Left hindlimb (tissue), 1 donor: ENCODE data around the gene LCE3D.
A peak's percentile ranks its signal among the peaks of the same experiment; 100 is the strongest.
"Not testable (repeated sequence)": the region's sequence is repeated elsewhere in the genome, so short reads cannot be mapped to it uniquely, and the experiment has no call there.

Experiments
- DNase-seq: peaks from one replicate; pipeline ENCODE4 v3.0.0-alpha.2; 2018

LCE3D gene, protein sequence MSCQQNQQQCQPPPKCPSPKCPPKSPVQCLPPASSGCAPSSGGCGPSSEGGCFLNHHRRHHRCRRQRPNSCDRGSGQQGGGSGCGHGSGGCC

DNA sequence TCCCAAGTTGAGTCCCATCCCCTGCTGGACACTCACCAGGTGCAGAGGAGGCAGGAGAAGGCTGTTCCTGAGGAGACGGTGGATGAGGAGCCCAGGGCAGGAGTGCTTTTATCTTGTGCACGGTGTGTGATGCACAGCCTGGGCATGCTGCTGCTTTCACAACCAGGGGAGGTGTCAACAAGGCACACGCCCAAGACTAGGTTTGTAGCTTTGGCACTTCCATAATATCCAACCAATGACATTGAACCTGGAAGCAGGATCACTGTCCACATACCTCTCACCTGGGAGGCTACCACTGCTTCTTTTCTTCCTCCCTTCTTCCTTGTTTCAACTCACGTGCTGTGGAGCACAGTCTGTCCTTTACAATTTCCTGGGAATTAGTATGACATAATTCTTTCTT is at the start of gene LCE3D:
LCE3D (minus strand) TSS at position 84 of the 400 bp plus-strand sequence. CDS start 580 bp downstream, outside the sequence.
- no peak for DNase-seq

- no peak for DNase-seq
Measured at GRCh38 chr1:152626744-152627143, 46.4 kb upstream of the LCE3D start.

DNA sequence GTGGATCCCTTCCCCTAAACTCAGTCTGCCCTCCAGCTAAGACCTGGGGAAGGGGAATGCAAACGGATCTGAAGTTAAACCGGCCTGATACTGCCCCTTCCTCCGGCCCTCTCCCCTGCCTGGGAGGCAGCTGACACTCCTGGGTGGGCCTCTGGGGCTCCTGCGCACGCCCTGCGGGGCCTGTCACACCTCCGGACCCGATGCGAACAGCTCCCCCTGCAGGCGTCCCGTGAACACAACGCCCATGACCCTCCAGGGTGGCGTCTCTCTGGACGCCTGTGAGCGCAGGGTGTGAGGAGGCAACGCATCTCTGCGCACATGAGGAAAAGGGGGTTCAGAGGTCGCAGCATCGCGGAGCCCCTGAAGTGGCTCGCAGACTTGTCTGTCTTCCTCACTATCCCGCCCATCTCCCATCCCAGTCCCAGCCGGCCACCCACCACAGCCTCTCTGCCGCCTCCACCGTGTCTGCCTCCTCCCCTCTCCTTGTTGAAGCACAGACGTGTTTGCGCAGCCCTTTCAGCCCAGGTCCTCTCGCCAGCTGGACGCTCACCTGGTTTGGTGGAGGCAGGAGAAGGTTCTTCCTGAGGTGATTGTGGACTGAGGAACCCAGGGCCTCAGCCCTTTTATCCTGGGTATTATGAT is 43.0 kb upstream of the LCE3D start:
- no peak for DNase-seq

DNA sequence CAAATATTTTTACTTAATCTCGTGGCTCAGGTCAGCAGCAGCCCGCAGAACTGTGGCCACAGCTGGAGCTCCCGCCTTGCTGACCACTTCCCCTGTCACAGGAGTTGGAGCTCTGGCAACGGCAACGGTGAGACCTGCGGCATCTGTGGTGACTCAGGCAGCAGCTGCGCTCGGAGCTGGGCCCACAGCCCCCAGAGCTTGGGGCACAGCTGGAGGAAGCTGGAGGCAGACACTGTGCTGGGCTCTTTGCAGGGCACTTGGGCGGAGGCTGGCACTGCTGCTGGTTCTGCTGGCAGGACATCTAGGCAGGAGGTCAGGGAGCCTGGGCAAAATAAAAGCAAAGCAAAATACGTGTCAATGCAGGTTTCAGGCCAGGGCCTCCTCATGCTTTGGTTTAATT is 42.5 kb upstream of the LCE3D start, which contains the start of gene LCE3A:
LCE3A (minus strand) TSS at position 301 of the 400 bp plus-strand sequence; CDS start at position 301, 0 bp downstream.
- peak; percentile 31 for DNase-seq

- no peak for DNase-seq
Measured at GRCh38 chr1:152621993-152622392, 41.7 kb upstream of the LCE3D start.

DNA sequence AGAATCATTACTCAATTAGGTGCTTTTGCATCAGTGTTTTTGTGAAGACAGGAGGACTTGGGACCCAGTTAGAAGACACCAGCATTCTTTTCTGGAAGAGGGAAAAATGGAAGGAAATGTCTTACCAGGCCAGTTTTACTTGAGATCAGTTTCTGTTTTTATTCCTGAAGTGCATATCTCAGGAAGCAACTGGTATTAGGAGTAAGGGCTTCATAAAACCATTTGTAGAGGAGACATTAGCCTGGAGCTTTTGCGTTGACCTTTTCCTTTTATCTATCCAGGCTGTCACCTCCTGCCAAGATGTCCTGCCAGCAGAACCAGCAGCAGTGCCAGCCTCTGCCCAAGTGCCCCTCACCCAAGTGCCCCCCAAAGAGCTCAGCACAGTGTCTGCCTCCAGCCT is 33.2 kb upstream of the LCE3D start, which contains the start of gene LCE3B:
LCE3B (plus strand) TSS at position 301 of the 400 bp plus-strand sequence; CDS start at position 301, 0 bp downstream.
- DNase-seq = no peak

GRCh38 chr1:152599934-152600333 is 19.6 kb upstream of the LCE3D start, which contains the start of gene LCE3C:
TSS of gene LCE3C (plus strand) at chr1:152600234. CDS start at chr1:152600732, 498 bp downstream.
- DNase-seq = no peak

DNA sequence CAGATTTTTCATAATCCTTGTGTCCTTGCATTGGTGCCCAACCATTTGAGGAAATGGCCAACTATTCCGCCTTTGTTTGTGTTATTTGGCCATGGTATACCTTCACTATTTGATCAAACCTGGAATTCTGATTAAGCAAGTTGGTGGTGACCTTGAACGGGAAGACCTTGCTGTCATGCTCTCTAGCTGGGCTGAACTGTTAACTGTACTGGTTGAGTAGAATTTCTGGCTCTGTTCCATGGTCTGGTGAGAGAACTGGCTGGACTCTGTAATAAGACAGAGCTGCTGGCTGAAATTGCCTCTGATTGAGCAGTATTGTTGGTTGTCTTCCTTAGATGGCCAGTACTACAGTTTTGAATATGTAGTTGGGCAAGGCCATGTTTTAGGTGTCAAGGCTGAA is 16.7 kb upstream of the LCE3D start:
- no peak for DNase-seq

DNA sequence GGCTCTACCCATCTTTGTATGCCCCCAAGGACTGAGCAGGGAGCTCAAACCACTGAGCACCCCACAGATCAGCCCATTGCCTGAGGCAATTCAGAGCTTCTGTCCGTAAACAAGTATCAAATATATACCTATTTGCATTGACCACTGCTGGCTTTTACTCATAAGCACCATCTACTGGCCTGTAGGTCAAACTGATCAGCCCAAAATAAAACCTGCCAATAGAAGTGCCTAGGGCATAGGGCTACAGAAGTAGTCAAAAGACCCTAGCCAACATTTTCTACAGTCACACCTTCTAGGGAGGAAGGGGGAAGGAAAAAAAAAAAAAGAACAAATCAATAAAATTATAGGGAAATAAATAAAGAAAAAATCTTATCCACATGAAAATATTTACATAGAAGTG is 5.3 kb upstream of the LCE3D start:
- no peak for DNase-seq

DNA sequence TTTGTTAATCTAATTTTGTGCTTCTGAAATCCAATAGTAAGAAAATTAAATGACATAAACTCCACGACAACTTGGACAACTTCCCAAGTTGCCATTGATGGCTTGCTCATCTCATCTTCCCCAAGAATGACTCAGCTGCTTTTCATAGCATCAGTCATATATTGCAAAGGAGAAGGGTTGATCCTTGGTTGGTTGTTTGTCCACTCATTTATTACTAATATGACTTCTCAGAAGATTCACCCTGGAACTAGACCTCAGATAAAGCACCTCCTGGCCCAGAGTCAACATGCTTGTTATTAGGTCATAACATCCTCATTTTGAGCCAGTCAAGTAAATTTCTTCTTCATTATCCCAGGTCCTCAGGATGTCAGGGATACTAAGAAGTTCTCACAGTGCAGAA is 2.3 kb upstream of the LCE3D start:
- DNase-seq = no peak

DNA sequence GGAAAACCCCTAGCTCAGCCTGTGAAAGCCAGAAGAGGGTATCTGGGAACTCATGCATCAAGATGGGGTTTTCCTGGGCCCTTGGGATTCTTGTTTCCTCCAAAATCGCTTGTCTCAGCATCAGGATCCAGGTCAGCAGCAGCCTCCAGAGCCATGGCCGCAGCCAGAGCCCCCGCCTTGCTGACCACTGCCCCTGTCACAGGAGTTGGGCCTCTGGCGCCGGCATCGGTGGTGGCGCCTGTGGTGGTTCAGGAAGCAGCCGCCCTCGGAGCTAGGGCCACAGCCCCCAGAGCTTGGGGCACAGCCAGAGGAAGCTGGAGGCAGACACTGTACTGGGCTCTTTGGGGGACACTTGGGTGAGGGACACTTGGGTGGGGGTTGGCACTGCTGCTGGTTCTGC is 790 bp downstream of the LCE3D start:
- DNase-seq = not testable (repeated sequence)

DNA sequence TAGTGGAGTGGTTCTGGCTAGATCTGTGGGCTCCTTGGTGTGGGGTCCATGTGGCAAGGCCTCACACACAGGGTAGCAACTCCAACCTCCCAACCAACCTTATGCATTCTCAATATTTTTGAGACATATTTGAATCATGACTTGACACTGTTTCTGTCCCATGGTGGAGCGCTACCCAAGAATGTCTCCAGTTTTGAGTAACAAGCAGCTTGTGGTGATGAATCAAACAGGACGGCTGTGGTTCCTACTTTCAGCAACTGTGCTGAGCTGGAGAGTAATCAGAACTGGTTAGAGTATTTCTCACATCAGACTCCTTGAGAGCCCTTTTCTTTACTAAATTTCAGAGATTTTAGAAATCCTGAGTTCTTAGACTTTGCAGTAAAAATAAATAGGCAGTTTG is 3.1 kb downstream of the LCE3D start:
- DNase-seq = no peak

GRCh38 chr1:152566681-152567080 is 13.6 kb downstream of the LCE3D start, which contains the start of gene LCE3E:
TSS of gene LCE3E (minus strand) at chr1:152566780. CDS start at chr1:152566208, 572 bp downstream.
- no peak for DNase-seq

DNA sequence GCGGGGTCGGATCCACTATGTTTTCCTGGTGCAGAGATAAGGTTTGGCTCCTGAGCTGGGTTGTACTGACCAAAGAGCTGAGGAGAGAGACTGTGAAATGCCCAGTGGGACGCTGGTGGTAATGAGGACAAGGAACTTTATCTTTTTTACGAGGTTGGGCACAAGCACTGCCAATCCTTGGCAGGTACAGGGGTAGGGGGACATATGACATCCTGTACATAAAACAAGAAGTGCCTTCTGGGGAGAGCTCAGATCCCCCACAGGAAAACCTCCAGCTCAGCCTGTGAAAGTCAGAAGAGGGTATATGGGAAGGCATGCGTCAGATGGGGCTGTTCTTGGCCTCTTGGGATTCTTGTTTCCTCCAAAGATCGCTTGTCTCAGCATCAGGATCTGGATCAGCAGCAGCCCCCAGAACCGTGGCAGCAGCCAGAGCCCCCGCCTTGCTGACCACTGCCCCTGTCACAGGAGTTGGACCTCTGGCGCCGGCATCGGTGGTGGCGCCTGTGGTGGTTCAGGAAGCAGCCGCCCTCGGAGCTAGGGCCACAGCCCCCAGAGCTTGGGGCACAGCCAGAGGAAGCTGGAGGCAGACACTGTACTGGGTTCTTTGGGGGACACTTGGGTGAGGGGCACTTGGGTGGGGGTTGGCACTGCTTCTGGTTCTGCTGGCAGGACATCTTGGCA is 14.6 kb downstream of the LCE3D start:
- no peak for DNase-seq

GRCh38 chr1:152565115-152565514 is 15.2 kb downstream of the LCE3D start:
- no peak for DNase-seq

GRCh38 chr1:152548358-152548757 is 32.0 kb downstream of the LCE3D start:
- DNase-seq = not testable (repeated sequence)

- DNase-seq = no peak
Measured at GRCh38 chr1:152546704-152547103, 33.6 kb downstream of the LCE3D start.

DNA sequence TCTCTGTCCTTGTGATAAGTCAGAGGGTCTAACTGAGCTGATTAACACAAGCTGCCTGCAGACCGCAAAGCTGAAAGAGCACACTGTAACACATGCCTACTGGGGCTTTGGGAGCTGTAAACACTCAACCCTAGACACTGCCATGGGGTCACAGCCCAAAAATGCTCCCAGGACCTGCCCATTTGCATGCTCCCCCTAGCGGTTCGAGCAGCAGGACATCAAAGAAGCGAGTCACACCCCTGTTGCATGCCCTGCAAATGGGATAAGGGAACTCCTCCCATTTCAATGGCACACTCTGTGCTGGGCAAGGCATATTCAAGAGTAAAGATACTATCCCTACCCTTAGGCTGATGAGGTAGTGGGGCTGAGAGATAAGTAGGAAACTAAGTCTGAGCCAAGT is 36.5 kb downstream of the LCE3D start:
- DNase-seq = no peak

- no peak for DNase-seq
Measured at GRCh38 chr1:152539901-152540300, 40.4 kb downstream of the LCE3D start.

DNA sequence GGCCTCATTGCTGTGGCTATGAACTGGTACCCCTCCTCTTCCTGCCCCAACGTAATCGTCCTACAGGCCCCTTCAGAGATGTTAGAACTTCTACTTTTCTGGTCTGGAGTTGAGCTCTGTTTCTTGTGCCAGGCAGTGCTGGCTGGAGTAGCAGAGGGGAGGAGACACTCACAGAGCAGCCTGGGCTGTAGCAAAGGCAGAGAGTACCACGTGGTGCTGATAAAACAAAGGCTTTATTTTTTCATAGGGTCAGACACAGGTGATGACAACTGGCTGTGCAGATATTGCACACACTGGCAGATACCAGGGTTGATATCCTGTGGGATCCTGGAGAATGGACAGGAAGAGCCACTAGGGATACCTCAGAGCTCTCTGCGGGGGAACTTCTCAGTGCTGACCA is 42.8 kb downstream of the LCE3D start:
- no peak for DNase-seq

- no peak for DNase-seq
Measured at GRCh38 chr1:152535774-152536173, 44.5 kb downstream of the LCE3D start.

GRCh38 chr1:152533327-152533938 is 46.9 kb downstream of the LCE3D start:
- DNase-seq = no peak
